ENCODE data around the gene TMEM235. TPM values are rescaled to one million over a fixed set of nuclear protein-coding genes. Genes with fewer than 3 reads are reported as not detected.

TMEM235 gene
- total RNA-seq, 1 donor from 2014 or later: not detected

GRCh38 chr17:78272914-78273258 lies 41.5 kb downstream of the TMEM235 start:
- Mint-ChIP-seq H3K36me3 (ENCODE audit: unreplicated experiment) (no peaks in the 10 kb centered on the region), H3K4me1 (ENCODE audit: low read depth, unreplicated experiment) (peaks cover 7% of the 10 kb centered on the region), H3K27ac (ENCODE audit: unreplicated experiment) (no peak overlapping the region), H3K4me3 (ENCODE audit: unreplicated experiment) (no peak overlapping the region), H3K27me3 (ENCODE audit: unreplicated experiment) (no peaks in the 10 kb centered on the region), H3K9me3 (ENCODE audit: unreplicated experiment) (peaks cover 7% of the 10 kb centered on the region)
- no peak for TF ChIP-seq CTCF (IDR thresholded peaks at IDR 0.05; ENCODE audit: partially characterized antibody, unreplicated experiment)
- no peak for DNase-seq

- Mint-ChIP-seq H3K9me3 (ENCODE audit: unreplicated experiment) (peaks cover 7% of the 10 kb centered on the region), H3K4me3 (ENCODE audit: unreplicated experiment) (no peak overlapping the region), H3K27ac (ENCODE audit: unreplicated experiment) (no peak overlapping the region), H3K27me3 (ENCODE audit: unreplicated experiment) (no peaks in the 10 kb centered on the region), H3K4me1 (ENCODE audit: low read depth, unreplicated experiment) (peaks cover 7% of the 10 kb centered on the region), H3K36me3 (ENCODE audit: unreplicated experiment) (no peaks in the 10 kb centered on the region)
- DNase-seq: no peak
- no peak for TF ChIP-seq CTCF (IDR thresholded peaks at IDR 0.05; ENCODE audit: partially characterized antibody, unreplicated experiment)
These were observed 42.4 kb downstream of the TMEM235 start for GRCh38 chr17:78273813-78274212.

- Mint-ChIP-seq H3K27ac (ENCODE audit: unreplicated experiment) (no peak overlapping the region), H3K27me3 (ENCODE audit: unreplicated experiment) (no peaks in the 10 kb centered on the region), H3K4me1 (ENCODE audit: low read depth, unreplicated experiment) (peaks cover 4% of the 10 kb centered on the region), H3K4me3 (ENCODE audit: unreplicated experiment) (no peak overlapping the region), H3K9me3 (ENCODE audit: unreplicated experiment) (peaks cover 5% of the 10 kb centered on the region), H3K36me3 (ENCODE audit: unreplicated experiment) (no peaks in the 10 kb centered on the region)
- DNase-seq: no peak
- TF ChIP-seq CTCF (IDR thresholded peaks at IDR 0.05; ENCODE audit: partially characterized antibody, unreplicated experiment): no peak
These were observed 43.9 kb downstream of the TMEM235 start for GRCh38 chr17:78275355-78275754.

GRCh38 chr17:78276098-78276887 lies 44.9 kb downstream of the TMEM235 start:
- H3K4me1 Mint-ChIP-seq (ENCODE audit: low read depth, unreplicated experiment): peaks cover 3% of the 10 kb centered on the region
- no peaks in the 10 kb centered on the region for H3K27me3 Mint-ChIP-seq (ENCODE audit: unreplicated experiment)
- no peak for DNase-seq
- no peaks in the 10 kb centered on the region for H3K36me3 Mint-ChIP-seq (ENCODE audit: unreplicated experiment)
- H3K9me3 Mint-ChIP-seq (ENCODE audit: unreplicated experiment): peaks cover 5% of the 10 kb centered on the region
- TF ChIP-seq CTCF (IDR thresholded peaks at IDR 0.05; ENCODE audit: partially characterized antibody, unreplicated experiment): no peak
- H3K27ac Mint-ChIP-seq (ENCODE audit: unreplicated experiment): no peak overlapping the region
- no peak overlapping the region for H3K4me3 Mint-ChIP-seq (ENCODE audit: unreplicated experiment)

- no peak for TF ChIP-seq CTCF (IDR thresholded peaks at IDR 0.05; ENCODE audit: partially characterized antibody, unreplicated experiment)
- Mint-ChIP-seq H3K9me3 (ENCODE audit: unreplicated experiment) (peaks cover 3% of the 10 kb centered on the region), H3K4me3 (ENCODE audit: unreplicated experiment) (no peak overlapping the region), H3K27me3 (ENCODE audit: unreplicated experiment) (no peaks in the 10 kb centered on the region), H3K4me1 (ENCODE audit: low read depth, unreplicated experiment) (no peaks in the 10 kb centered on the region), H3K27ac (ENCODE audit: unreplicated experiment) (no peak overlapping the region), H3K36me3 (ENCODE audit: unreplicated experiment) (no peaks in the 10 kb centered on the region)
- no peak for DNase-seq
These were observed 46.8 kb downstream of the TMEM235 start for GRCh38 chr17:78278139-78278741.

Measured in glutamatergic neuron (in vitro differentiated cells).